A549 (cell line): ENCODE measurements around the gene NEGR1. TPM values are rescaled to one million over a fixed set of nuclear protein-coding genes. Genes with fewer than 3 reads are reported as not detected.

Source experiments
- ATAC-seq, 2 experiments: fragments of 200-7000 bp in 1 of 2; fragments of >200 bp in 1 of 2; cut with Nextera tagmentation in 1 of 2; cut with Tn5 transposase in 1 of 2; 3 replicates each; pipeline versions ENCODE4 v1.8.0 to v1.9.1; 2018 to 2020; ENCODE audit warnings: mild to moderate bottlenecking in 1 of 2, moderate library complexity in 1 of 2
- CTCF ChIA-PET: fragments of 300-600 bp; sonication (Branson Sonifier 250); formaldehyde crosslinking; extraction: SDS; loops from one replicate; lab custom pipeline; 2021; ENCODE audit warnings: antibody characterized with exemption, inconsistent platforms; lab: Yijun Ruan, JAX
- POLR2A ChIA-PET: fragments of 350-600 bp; formaldehyde crosslinking; extraction: SDS; loops from one replicate; lab custom pipeline; 2021; ENCODE audit warnings: antibody characterized with exemption, inconsistent platforms; lab: Yijun Ruan, JAX
- DNase-seq, 2 experiments: peaks; one replicate each; pipeline versions ENCODE4 v3.0.0 to v3.0.0-alpha.2; 2011 to 2016; ENCODE audit warnings: low read depth in 1 of 2, low spot score in 1 of 2
- FAIRE-seq: peaks from 2 replicates; lab custom pipeline; 2011; peaks lifted over from hg19 to GRCh38; lab: Jason Lieb, UNC
- H3K27ac ChIP-seq, 2 experiments: fragments of >200 bp; sonication (Bioruptor Twin); formaldehyde crosslinking; 3 replicates each; pipeline ENCODE4 v1.5.1; 2016 to 2017
- H3K4me1 ChIP-seq: fragments of >200 bp; sonication (Bioruptor Twin); formaldehyde crosslinking; 3 replicates; pipeline ENCODE4 v1.6.1; 2016
- H3K4me2 ChIP-seq: fragments of >200 bp; sonication (Bioruptor Twin); formaldehyde crosslinking; 3 replicates; pipeline ENCODE4 v1.6.1; 2016
- H3K4me3 ChIP-seq: fragments of >200 bp; sonication (Bioruptor Twin); formaldehyde crosslinking; 3 replicates; pipeline ENCODE4 v1.5.1; 2016
- H3K9me3 ChIP-seq: fragments of >200 bp; sonication (Bioruptor Twin); formaldehyde crosslinking; 3 replicates; pipeline ENCODE4 v1.6.1; 2016
- CBX2 ChIP-seq: fragments of 200-600 bp; sonication (generic); IDR thresholded peaks from 2 replicates; pipeline ENCODE4 v1.6.1; 2016; ENCODE audit warnings: low read depth, mild to moderate bottlenecking, borderline replicate concordance
- CTCF ChIP-seq: fragments of >200 bp; sonication (Bioruptor Twin); formaldehyde crosslinking; IDR thresholded peaks from 3 replicates; pipeline ENCODE4 v1.5.1; 2016
- E2F6 ChIP-seq: IDR thresholded peaks from 2 replicates; pipeline ENCODE4 v1.6.1; 2012; ENCODE audit warnings: low read depth, borderline replicate concordance
- ESRRA ChIP-seq: fragments of 150-350 bp; IDR thresholded peaks from 2 replicates; pipeline ENCODE4 v1.6.1; 2014; ENCODE audit warnings: mild to moderate bottlenecking, low read length, borderline replicate concordance
- FOXS1 ChIP-seq: fragments of 250-450 bp; sonication (Bioruptor Pico); IDR thresholded peaks from 2 replicates; pipeline ENCODE4 v1.5.0; 2020; ENCODE audit warnings: mild to moderate bottlenecking, moderate library complexity
- GATA3 ChIP-seq: IDR thresholded peaks from 2 replicates; pipeline ENCODE4 v1.6.1; 2012; ENCODE audit warnings: borderline replicate concordance
- HES2 ChIP-seq: fragments of >200 bp; sonication (Bioruptor Twin); formaldehyde crosslinking; IDR thresholded peaks from 2 replicates; pipeline ENCODE4 v1.6.1; 2016
- HOXA7 ChIP-seq: fragments of 250-450 bp; sonication (Bioruptor Pico); IDR thresholded peaks from 2 replicates; pipeline ENCODE4 v1.5.0; 2020; ENCODE audit warnings: mild to moderate bottlenecking, moderate library complexity
- HOXB5 ChIP-seq: fragments of 250-450 bp; sonication (Bioruptor Pico); IDR thresholded peaks from 2 replicates; pipeline ENCODE4 v1.5.0; 2020; ENCODE audit warnings: mild to moderate bottlenecking, moderate library complexity
- KDM1A ChIP-seq: fragments of 200-600 bp; sonication (generic); IDR thresholded peaks from 2 replicates; pipeline ENCODE4 v1.6.1; 2016; ENCODE audit warnings: low read depth, mild to moderate bottlenecking
- MAFK ChIP-seq: fragments of 450-650 bp; IDR thresholded peaks from 2 replicates; pipeline ENCODE4 v1.6.1; 2014; ENCODE audit not compliant: partially characterized antibody
- NFE2L2 ChIP-seq: fragments of 150-350 bp; conservative IDR thresholded peaks from 2 replicates; pipeline ENCODE4 v1.6.1; 2014; ENCODE audit warnings: low read length
- NPAS2 ChIP-seq: fragments of 250-450 bp; sonication (Bioruptor Pico); IDR thresholded peaks from 2 replicates; pipeline ENCODE4 v1.8.0; 2022; ENCODE audit warnings: mild to moderate bottlenecking, moderate library complexity, borderline replicate concordance
- POLR2A ChIP-seq: IDR thresholded peaks from 2 replicates; pipeline ENCODE4 v1.6.1; 2012; ENCODE audit warnings: mild to moderate bottlenecking, low read length
- RAD21 ChIP-seq, 2 experiments: fragments of >200 bp in 1 of 2; sonication (Bioruptor Twin) in 1 of 2; formaldehyde crosslinking in 1 of 2; IDR thresholded peaks in 1 of 2; conservative IDR thresholded peaks in 1 of 2; 2 replicates in 1 of 2; 3 replicates in 1 of 2; pipeline ENCODE4 v1.6.1; 2012 to 2018; ENCODE audit warnings: inconsistent platforms in 1 of 2
- RFX5 ChIP-seq: fragments of 450-650 bp; IDR thresholded peaks from 2 replicates; pipeline ENCODE4 v1.7.1; 2014; ENCODE audit warnings: antibody characterized with exemption, mild to moderate bottlenecking, moderate library complexity
- RNF2 ChIP-seq: fragments of 200-600 bp; sonication (generic); IDR thresholded peaks from 2 replicates; pipeline ENCODE4 v1.6.1; 2016; ENCODE audit warnings: low read depth, mild to moderate bottlenecking, antibody characterized with exemption, moderate library complexity, borderline replicate concordance
- ZFP36 ChIP-seq: fragments of 450-650 bp; IDR thresholded peaks from 2 replicates; pipeline ENCODE4 v1.6.1; 2014; ENCODE audit warnings: borderline replicate concordance; ENCODE audit not compliant: partially characterized antibody
- ZSCAN20 ChIP-seq: fragments of 250-450 bp; sonication (Bioruptor Pico); IDR thresholded peaks from 2 replicates; pipeline ENCODE4 v1.8.0; 2022; ENCODE audit warnings: mild to moderate bottlenecking, moderate library complexity
- WGBS: methylation state at CpG from one replicate; pipeline ENCODE4 v1.1.6; 2017; ENCODE audit errors: missing lambda C conversion rate; 5-methylcytosine and 5-hydroxymethylcytosine counted together
- polyA plus RNA-seq, 4 experiments: library from polyadenylated mRNA; depleted of rRNA in 3 of 4; stranded (reverse); fragments of >200 nt; fragmentation: RNase III in 1 of 4; extraction: RNeasy Plus Mini Kit Qiagen cat#74134 plus additional on column Dnase treatment in 1 of 4; gene quantifications; 2 replicates in 3 of 4; 3 replicates in 1 of 4; pipeline ENCODE4 v1.2.3, GENCODE V29; 2011 to 2017

The NEGR1 gene
- polyA plus RNA-seq, 2 of the 4 experiments (the other 2 are of a cell fraction): not detected

- H3K9me3 ChIP-seq: no peaks in the 10 kb centered on the region
- TF ChIP-seq HOXB5 (no peak), CBX2 (no peak), RFX5 (no peak), HOXA7 (no peak), RAD21 (conservative IDR thresholded peaks at IDR 0.05 in 1 of 2, IDR thresholded peaks at IDR 0.05 in 1 of 2) (no peak), RNF2 (no peak), ZSCAN20 (CRISPR knock-in tag) (no peak), MAFK (no peak), NFE2L2 (no peak), GATA3 (no peak), FOXS1 (no peak), ZFP36 (no peak), HES2 (no peak), POLR2A (no peak)
- H3K4me1 ChIP-seq: no peaks in the 10 kb centered on the region
- no peak overlapping the region for H3K4me2 ChIP-seq
- H3K27ac ChIP-seq: no peak overlapping the region
- ChIA-PET CTCF (no interaction called here), POLR2A (no interaction called here)
- 0% methylated on average over 2 of the region's 2 CpGs for WGBS
- DNase-seq: no peak
- no peak for FAIRE-seq
- ATAC-seq: no peak
- H3K4me3 ChIP-seq: no peak overlapping the region
These were observed 626.7 kb downstream of the NEGR1 start for GRCh38 chr1:71655604-71656003.

GRCh38 chr1:71653952-71654351 lies 628.4 kb downstream of the NEGR1 start:
- ATAC-seq: no peak
- FAIRE-seq: no peak
- H3K4me3 ChIP-seq: no peak overlapping the region
- H3K4me2 ChIP-seq: no peak overlapping the region
- no peak overlapping the region for H3K27ac ChIP-seq
- DNase-seq: no peak
- H3K9me3 ChIP-seq: no peaks in the 10 kb centered on the region
- POLR2A ChIA-PET: no interaction called here
- no peaks in the 10 kb centered on the region for H3K4me1 ChIP-seq
- TF ChIP-seq KDM1A (no peak), MAFK (peak; percentile 23)
- TF ChIP-seq, all 56 proteins: peak for 1
- 0% methylated on average over 2 of the region's 2 CpGs for WGBS
- CTCF ChIA-PET: no interaction called here

GRCh38 chr1:71651214-71651613 lies 631.1 kb downstream of the NEGR1 start:
- no peak overlapping the region for H3K27ac ChIP-seq
- DNase-seq (no peak), ATAC-seq (no peak), FAIRE-seq (no peak)
- no peaks in the 10 kb centered on the region for H3K9me3 ChIP-seq
- no peaks in the 10 kb centered on the region for H3K4me1 ChIP-seq
- TF ChIP-seq ESRRA (no peak), CTCF (no peak), NPAS2 (CRISPR knock-in tag) (no peak)
- CTCF ChIA-PET: no interaction called here
- 0% methylated on average over 1 of the region's 1 CpG for WGBS
- no peak overlapping the region for H3K4me2 ChIP-seq
- POLR2A ChIA-PET: no interaction called here
- no peak overlapping the region for H3K4me3 ChIP-seq

GRCh38 chr1:71650119-71650518 lies 632.2 kb downstream of the NEGR1 start:
- ATAC-seq: no peak
- TF ChIP-seq GATA3: no peak
- no peak for TF ChIP-seq E2F6
- TF ChIP-seq CBX2: no peak
- CTCF ChIA-PET: no interaction called here

More at GRCh38 chr1:71650119-71650518, 632.2 kb downstream of the NEGR1 start:
- WGBS: 0% methylated on average over 3 of the region's 3 CpGs
- no peaks in the 10 kb centered on the region for H3K9me3 ChIP-seq
- H3K27ac ChIP-seq: no peak overlapping the region
- H3K4me2 ChIP-seq: no peak overlapping the region
- POLR2A ChIA-PET: no interaction called here
- DNase-seq (no peak), FAIRE-seq (no peak)
- H3K4me3 ChIP-seq: no peak overlapping the region
- no peaks in the 10 kb centered on the region for H3K4me1 ChIP-seq
